Ovary (tissue), 9 donors: Measurements from ENCODE around the gene FAM222A. TPM values are rescaled to one million over a fixed set of nuclear protein-coding genes. Genes with fewer than 3 reads are reported as not detected.

ENCODE experiments used
- DNase-seq, 5 donors: peaks; one replicate each; pipeline ENCODE4 v3.0.0-alpha.2; 2019 to 2020
- H3K27ac ChIP-seq, 2 donors: fragments of 200-600 bp; one replicate each; pipeline versions ENCODE4 v1.5.1 to v1.8.0; 2019 to 2022
- H3K27me3 ChIP-seq: fragments of 200-600 bp; one replicate; pipeline ENCODE4 v1.8.0; 2022
- H3K36me3 ChIP-seq: fragments of 200-600 bp; sonication (generic); one replicate; pipeline ENCODE4 v1.5.1; 2019
- H3K4me1 ChIP-seq: one replicate; pipeline ENCODE4 v1.8.1; 2013; ENCODE audit warnings: mild to moderate bottlenecking, moderate library complexity; ENCODE audit not compliant: insufficient read depth
- H3K4me3 ChIP-seq: fragments of 200-600 bp; sonication (generic); one replicate; pipeline ENCODE4 v1.5.1; 2017
- H3K9me3 ChIP-seq, 2 donors: fragments of 200-600 bp in 1 of 2; sonication (generic) in 1 of 2; one replicate each; pipeline versions ENCODE4 v1.5.1 to v1.8.1; 2013 to 2019; ENCODE audit warnings: mild to moderate bottlenecking in 1 of 2, moderate library complexity in 1 of 2
- EP300 ChIP-seq: sonication (generic); formaldehyde crosslinking; IDR thresholded peaks from one replicate; pipeline ENCODE4 v1.6.1; 2017; ENCODE audit warnings: antibody characterized with exemption
- POLR2A ChIP-seq: fragments of 450-650 bp; IDR thresholded peaks from one replicate; pipeline ENCODE4 v1.6.1; 2017; ENCODE audit warnings: antibody characterized with exemption, mild to moderate bottlenecking, moderate library complexity
- WGBS, 3 donors: extraction: QIAGEN DNeasy Blood & Tissue Kit in 1 of 3; methylation state at CpG; one replicate each; pipeline versions ENCODE4 v1.1.5 to v1.1.7; 2013 to 2017; 5-methylcytosine and 5-hydroxymethylcytosine counted together
- intact Hi-C, 4 donors: fragments of 100-400 bp; cut with DNase I; formaldehyde crosslinking; loops; one replicate each; pipeline versions ENCODE4 v1.11.0 to v1.15.1; 2022 to 2023
- polyA plus RNA-seq, 2 donors: library from polyadenylated mRNA; stranded (reverse); fragments of 200-250 nt in 1 of 2; fragments of 350-450 nt in 1 of 2; fragmentation: Illumina TruSeq in 1 of 2; extraction: RNeasy Lipid Tissue Mini Kit (QIAGEN cat#74804) in 1 of 2; gene quantifications; one replicate each; pipeline ENCODE4 v1.2.3, GENCODE V29; 2013 to 2014
- total RNA-seq, 7 donors: library from RNA; depleted of rRNA in 2 of 7; stranded (reverse); fragments of >200 nt in 2 of 7; fragmentation: NEBNext Ultra II Directional in 3 of 7; extraction: Animal tissue kit (Norgen Biotek cat#: 25700) in 3 of 7; gene quantifications; one replicate each; pipeline versions ENCODE4 v1.1.0 to v1.2.4, GENCODE V29; 2016 to 2023
- TF ChIP-seq, protein P1 (sequence below), 3 donors: fragments of 450-650 bp in 2 of 3; fragments of 200-600 bp in 1 of 3; IDR thresholded peaks; one replicate each; pipeline versions ENCODE4 v1.5.1 to v1.8.0; 2016 to 2022; ENCODE audit warnings: antibody characterized with exemption in 3 of 3, mild to moderate bottlenecking in 1 of 3
- donor health status: DM: no; HTN: no; CAD: no; lungs with moderate emphysema.
- donor health status: DM: no; HTN: no; CAD: no.
- donor health status: Bipolar disorder and iron deficiency.
- donor health status: DM: yes; HTN: yes; CAD: no.
- donor health status: DM: no; HTN: no; CAD: no.
- donor health status: DM: yes; HTN: yes; CAD: no.

Gene FAM222A
- total and polyA plus RNA-seq, 9 donors: 4.8 to 28.4 (median 13.7) TPM

DNA sequence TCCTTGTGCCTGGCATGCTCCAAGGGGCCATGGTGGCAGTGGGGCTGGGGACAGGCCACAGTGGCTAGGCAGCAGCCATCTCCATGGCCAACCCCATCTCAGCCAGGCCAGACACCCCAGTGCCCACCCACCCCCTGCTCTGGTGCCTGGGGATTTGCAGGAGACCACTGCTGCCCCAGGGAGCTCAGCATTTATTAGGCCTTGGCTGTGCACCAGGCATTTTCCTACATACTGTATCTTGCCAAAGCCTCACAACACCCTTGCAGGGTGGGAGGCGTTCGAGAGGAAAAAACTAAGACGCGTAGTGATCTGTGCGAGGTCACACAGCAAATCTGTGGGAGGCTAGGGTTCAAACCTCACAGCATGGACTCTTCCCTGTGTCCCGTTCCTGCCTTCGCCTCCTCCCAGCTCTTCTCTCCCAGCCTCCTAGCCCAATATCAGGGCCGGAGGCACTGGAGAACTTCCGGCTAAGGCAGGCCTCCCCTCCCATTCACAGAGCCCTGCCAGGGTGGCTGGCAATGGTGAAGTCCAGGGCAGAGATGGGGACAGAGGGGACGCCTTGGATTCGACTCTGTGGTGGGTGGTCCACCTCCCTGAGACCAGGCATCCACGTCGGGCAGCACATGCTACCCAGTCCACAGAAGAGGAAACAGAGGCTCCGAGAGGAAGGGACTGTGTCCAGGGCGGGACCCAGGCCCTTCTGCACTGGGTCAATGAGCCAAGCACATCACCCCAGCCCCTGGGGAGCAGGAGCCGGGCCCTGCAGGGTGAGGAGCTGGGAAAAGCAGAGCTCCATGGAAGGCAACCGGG is 57.4 kb downstream of the FAM222A start:
- Histone ChIP-seq H3K27ac (peak overlapping the region in 1 of 2 donors; percentile 62), H3K36me3 (no peaks in the 10 kb centered on the region), H3K27me3 (no peaks in the 10 kb centered on the region), H3K4me3 (no peak overlapping the region), H3K9me3 (no peaks in the 10 kb centered on the region), H3K4me1 (peaks cover 18% of the 10 kb centered on the region)
- DNase-seq: peak in 2 of 5 donors; percentile 29 to 36
- intact Hi-C loops: loop anchor here (2.0 to 10.0 kb wide), 5 partner anchors 49 to 246 kb away; no protein-coding TSS in a partner anchor
- TF ChIP-seq POLR2A (no peak), EP300 (no peak)
- TF ChIP-seq, protein P1, sequence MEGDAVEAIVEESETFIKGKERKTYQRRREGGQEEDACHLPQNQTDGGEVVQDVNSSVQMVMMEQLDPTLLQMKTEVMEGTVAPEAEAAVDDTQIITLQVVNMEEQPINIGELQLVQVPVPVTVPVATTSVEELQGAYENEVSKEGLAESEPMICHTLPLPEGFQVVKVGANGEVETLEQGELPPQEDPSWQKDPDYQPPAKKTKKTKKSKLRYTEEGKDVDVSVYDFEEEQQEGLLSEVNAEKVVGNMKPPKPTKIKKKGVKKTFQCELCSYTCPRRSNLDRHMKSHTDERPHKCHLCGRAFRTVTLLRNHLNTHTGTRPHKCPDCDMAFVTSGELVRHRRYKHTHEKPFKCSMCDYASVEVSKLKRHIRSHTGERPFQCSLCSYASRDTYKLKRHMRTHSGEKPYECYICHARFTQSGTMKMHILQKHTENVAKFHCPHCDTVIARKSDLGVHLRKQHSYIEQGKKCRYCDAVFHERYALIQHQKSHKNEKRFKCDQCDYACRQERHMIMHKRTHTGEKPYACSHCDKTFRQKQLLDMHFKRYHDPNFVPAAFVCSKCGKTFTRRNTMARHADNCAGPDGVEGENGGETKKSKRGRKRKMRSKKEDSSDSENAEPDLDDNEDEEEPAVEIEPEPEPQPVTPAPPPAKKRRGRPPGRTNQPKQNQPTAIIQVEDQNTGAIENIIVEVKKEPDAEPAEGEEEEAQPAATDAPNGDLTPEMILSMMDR (IDR thresholded peaks at IDR 0.05): no peak
- 32 to 56% (median 42%) methylated on average over 17 of the region's 17 CpGs for WGBS, 3 donors

DNA sequence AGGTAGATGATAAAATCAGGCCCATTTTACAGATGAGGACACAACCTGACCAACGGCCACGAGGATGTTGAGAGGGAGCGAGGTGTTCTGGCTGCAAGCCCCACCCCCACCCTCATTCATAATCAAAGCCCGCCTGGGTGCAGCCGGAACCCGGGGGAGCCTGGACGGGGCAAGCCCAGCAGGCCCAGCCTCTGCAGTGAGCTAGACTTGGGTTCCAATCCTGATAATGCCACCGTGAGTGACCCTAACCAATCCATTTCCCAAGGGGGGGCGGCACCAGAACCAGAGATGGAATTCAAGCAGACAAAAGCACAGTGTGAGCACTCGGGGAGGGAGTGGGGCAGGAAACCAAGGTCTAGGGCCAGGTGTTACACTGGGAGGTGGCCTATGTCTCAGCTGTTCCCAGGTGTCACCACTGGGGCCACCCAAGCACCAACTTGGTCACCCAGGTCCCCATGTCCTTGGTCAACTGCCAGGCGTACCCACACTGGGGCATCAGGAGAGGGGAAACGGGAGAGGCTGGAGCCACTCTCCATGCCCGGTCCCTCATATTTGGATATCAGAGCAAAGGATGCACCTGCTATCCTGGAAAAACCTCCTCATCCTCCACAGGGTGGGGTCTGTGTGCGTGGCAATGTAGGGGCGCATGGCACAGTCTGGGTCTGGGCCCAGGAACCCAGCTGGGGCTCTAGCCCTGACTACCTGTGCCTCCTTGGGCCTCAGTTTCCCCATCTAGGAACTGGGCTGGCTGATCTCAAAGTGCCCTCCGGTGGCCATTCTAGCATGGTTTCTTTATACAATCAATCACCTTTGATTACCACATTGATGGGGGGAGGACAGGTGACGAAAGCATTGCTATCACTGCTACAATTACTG is 58.4 kb downstream of the FAM222A start:
- TF ChIP-seq EP300 (no peak), POLR2A (no peak)
- TF ChIP-seq, protein P1 (IDR thresholded peaks at IDR 0.05): no peak
- intact Hi-C loops: loop anchor here (2.0 to 10.0 kb wide), 5 partner anchors 50 to 247 kb away; no protein-coding TSS in a partner anchor
- H3K27ac ChIP-seq: no peak overlapping the region
- no peaks in the 10 kb centered on the region for H3K36me3 ChIP-seq
- no peak overlapping the region for H3K4me3 ChIP-seq
- WGBS, 3 donors: 80 to 86% (median 82%) methylated on average over 16 to 17 of the region's 17 CpGs
- peak in 3 of 5 donors; percentile 34 to 48 (median 42) for DNase-seq
- peaks cover 18% of the 10 kb centered on the region for H3K4me1 ChIP-seq
- no peaks in the 10 kb centered on the region for H3K9me3 ChIP-seq
- no peaks in the 10 kb centered on the region for H3K27me3 ChIP-seq

DNA sequence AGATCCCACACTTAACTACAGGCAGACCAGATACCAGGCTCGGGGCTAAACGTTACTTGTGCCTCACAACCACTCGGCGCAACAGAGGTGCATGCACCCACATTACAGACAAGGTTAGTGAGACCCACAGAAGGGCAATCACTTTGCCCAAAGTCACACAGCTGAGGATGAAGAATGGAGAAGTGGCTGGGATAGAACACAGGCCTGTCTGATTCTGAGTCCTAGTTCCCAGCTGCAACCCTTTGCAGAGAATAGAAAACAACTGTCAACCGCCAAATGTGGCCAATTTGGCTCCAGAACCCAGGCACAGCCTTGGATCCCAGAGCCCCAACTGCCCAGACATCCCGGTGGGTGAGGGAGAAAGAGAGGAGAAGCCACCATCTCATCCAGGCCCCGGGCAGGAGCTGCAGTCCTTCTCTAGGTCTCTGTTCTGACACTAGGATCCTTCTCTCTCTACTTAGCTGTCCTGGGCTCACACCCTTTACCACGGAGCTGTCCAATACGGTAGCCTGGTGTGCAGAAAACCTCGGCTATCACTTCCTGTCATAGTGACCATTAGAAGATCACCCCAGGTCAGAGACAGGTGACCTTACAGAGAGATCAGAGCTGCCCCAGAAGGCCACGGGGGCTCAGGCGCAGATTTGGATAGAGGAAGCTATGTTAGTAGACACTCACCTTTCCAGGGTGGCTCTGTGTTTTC is 59.1 kb downstream of the FAM222A start:
- WGBS, 3 donors: 26 to 36% (median 27%) methylated on average over 12 of the region's 12 CpGs
- Histone ChIP-seq H3K27ac (peak overlapping the region in 1 of 2 donors; percentile 45), H3K4me1 (peaks cover 18% of the 10 kb centered on the region)

DNA sequence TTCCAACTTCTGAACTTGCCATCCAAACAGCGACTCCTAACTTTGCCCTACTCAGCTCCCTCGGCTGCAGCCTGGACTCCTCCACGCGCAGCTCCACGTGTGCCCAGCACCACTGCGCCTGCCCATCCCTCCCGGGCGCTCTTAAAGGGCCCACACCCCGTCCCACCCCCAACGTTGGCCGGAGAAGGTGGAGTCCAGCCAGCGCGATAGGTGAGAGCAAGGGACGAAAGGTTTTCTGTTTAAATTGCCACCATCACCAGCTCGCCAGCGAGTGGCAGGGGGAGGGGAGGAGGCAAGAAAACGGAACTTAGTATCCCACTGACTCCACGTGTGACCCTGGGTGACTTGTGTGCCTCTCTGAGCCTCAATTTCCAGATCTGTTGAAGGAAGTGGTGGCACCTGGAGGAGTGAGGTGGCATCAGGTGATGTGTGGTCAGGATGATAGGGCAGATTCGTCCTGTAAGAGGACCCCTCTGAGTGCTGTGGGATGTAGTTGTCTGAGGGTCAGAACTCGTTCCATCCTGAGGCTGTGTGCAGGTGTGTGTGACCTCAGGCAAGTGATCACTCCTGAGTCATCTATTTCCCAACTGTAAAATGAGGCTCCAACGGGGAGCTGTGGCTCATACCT is 59.9 kb downstream of the FAM222A start:
- TF ChIP-seq, protein P1 (IDR thresholded peaks at IDR 0.05): no peak
- TF ChIP-seq POLR2A: no peak
- no peak for TF ChIP-seq EP300
- no peaks in the 10 kb centered on the region for H3K36me3 ChIP-seq
- no peaks in the 10 kb centered on the region for H3K27me3 ChIP-seq
- H3K4me3 ChIP-seq: no peak overlapping the region
- H3K9me3 ChIP-seq: no peaks in the 10 kb centered on the region
- DNase-seq: peak; percentile 45 to 61 (median 49)
- WGBS, 3 donors: 15 to 37% (median 28%) methylated on average over 21 of the region's 21 CpGs
- H3K4me1 ChIP-seq: peaks cover 18% of the 10 kb centered on the region
- peak overlapping the region in 1 of 2 donors; percentile 45 for H3K27ac ChIP-seq
- intact Hi-C loops: loop anchor here in 3 of 4 donors (5.0 to 10.0 kb wide), 4 partner anchors 51 to 249 kb away; no protein-coding TSS in a partner anchor

More for the DNA sequence above, 59.1 kb downstream of the FAM222A start:
- intact Hi-C loops: loop anchor here in 3 of 4 donors (5.0 to 10.0 kb wide), 4 partner anchors 50 to 248 kb away; no protein-coding TSS in a partner anchor
- no peaks in the 10 kb centered on the region for H3K36me3 ChIP-seq
- H3K9me3 ChIP-seq: no peaks in the 10 kb centered on the region
- no peak overlapping the region for H3K4me3 ChIP-seq
- TF ChIP-seq EP300: no peak
- peak in 2 of 5 donors; percentile 24 to 42 for DNase-seq
- no peaks in the 10 kb centered on the region for H3K27me3 ChIP-seq
